GM21619 (cell line): ENCODE measurements around the gene CNIH3.

Experiments
- ATAC-seq: cut with Tn5 transposase; IDR thresholded peaks from one replicate; pipeline ENCODE4 v1.9.1; 2021; ENCODE audit not compliant: unreplicated experiment

Gene CNIH3

DNA sequence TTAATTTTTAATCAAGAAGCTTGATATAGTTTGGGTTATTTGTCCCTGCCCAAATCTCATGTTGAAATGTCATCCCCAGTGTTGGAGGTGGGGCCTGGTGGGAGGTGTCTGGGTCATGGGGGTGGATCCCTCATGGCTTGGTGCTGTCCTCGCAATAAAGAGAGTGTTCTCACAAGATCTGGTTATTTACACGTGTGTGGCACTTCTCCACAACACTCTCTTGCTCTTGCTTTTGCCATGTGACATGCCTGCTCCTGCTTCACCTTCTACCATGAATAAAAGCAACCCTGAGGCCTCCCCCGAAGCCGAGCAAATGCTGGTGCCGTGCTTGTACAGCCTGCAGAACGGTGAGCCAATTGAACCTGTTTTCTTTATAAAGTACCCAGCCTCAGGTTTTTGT is 2.6 kb upstream of the CNIH3 start:
- ATAC-seq: no peak

DNA sequence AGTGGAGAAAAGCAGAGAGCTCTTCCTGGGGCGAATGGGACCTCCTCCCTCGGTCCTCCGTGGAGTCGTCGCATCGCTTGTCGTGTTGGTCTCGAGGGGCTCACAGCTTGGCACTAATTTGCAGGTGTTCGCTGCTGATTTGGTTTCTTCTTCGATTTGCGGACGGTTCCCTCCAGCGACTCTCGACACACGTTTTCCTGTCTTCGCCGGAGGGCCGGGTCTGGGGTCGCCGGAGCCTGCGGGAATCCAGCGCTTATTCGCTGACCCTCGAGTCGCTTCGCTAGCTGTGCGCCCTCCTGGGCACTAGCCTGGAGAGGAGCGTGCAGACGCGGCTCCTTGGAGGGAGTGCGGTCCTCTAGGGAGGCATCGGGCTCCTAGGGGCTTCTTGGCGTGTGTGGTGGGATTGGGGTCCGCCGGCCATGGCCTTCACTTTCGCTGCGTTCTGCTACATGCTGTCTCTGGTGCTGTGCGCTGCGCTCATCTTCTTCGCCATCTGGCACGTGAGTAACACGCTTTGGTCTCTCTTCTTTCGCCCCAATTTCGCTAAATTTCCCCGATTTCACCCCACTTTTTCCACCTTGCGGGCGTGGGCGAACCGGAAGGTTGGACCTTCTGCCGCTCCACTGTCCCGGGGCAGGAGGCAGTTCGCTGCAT is 766 bp downstream of the CNIH3 start:
- ATAC-seq: no peak

DNA sequence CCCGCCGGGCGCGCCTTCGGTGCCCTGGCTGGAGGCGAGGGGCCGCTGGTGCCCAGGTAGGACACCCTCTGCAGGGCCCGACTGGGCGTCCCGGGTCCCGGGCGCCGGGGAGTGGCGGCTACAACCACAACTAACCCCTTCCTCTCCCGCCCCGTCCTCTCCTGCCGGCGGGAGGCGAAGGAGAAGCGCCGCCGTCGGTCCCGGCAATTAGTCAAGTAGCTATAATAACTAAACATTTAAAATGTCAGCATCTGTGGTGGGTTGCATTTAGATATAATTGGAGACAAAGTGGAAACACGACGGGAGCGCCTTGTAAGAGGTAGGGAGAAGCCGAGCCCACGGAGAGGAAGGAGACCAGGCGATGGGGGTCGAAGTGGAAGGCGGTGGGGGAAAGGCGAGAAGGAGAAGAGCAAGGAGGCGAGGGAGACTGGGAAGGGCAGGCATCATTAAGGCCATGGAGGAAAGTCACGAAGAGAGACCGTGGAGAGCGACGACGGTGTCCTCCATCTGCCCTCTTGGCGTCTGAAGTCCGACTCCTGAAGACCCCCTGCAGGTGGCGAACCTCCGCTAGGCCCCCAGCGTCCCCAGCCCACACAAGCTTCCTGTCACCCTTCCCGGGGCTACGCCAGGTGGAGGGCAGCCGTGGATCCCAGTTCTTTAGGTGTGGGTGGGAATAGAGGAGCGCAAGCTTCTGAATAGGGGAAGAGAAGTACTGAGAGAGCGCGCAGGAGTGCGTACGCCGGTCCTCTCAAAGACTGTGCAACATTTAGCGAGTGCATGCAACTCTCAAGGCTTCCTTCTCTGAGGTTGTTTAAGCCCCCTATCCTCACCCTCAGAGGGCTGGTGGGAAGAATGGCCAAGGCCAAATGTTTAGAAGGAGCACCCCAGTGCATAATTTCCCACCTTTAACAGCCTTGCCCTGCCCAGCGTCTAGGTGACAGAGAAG is 1.6 kb downstream of the CNIH3 start:
- no peak for ATAC-seq

DNA sequence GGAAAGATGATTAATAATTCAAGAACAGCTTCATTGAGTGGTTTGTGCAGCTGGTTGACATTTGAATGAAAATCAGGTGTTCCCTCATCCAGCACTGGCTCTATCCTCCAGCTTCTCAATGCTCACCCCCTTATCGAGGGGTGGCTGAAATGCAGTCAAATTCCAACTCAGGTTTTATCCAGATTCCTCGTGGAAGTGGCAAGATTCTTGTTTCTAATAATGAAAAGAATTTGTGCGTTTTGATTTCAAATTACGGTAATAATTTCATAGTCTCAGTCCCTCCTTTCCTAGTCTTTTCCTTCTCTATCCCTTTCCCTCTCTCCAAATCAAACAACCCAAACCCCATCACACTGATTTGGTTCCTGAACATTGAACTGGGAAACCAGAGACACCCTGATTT is 3.1 kb downstream of the CNIH3 start:
- ATAC-seq: no peak

DNA sequence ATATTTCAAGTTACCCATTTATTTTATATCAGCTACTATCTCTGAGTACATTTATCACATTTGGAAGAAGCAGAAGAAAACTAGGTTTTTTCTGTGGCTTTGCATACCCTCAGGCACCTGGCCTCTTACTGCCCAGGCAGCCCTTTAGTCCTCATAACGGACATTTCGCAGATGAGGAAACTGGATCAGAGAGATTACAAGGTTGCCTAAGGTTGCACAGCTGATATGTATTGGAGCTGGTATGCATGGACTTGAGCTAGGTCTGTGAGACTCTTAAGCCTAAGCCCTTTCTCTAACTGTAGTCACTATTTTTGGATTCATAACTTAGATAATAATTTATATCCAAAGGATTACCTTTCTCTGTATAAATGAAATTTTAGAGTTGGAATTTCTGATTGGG is 4.0 kb downstream of the CNIH3 start:
- no peak for ATAC-seq

DNA sequence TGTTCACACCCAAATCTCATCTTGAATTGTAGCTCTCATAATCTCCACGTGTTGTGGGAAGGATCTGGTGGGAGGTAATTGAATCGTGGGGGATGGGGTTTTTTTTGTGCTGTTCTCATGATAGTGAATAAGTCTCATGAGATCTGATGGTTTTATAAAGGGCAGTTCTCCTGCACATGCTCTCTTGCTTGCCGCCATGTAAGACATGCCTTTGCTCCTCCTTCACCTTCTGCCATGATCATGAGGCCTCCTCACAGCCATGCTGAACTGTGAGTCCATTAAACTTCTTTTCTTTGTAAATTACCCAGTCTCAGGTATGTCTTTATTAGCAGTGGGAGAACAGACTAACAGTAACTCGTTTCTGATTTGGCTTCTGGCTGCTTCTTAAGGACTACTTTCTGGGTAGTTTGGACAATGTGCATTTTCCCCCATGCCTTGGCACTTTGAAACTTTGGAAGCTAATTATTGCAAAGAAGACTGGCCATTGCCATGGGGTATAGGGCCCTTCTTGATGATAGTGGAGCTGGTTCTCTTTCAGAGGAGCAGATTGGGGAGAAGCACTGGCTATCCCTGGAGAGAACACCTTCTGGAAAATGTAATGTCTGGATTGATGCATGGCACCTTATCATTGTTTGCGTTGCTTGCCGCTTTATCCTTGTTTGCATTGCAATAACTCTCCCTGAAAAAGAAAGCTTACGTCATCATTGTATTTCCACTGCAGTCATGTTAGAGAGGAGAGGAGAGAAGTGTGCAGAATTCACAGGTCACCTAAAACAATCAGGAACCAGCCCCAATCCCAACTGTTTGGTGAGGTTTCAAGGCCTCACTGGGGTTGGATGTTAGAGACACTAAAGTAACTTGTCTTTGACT is 5.9 kb downstream of the CNIH3 start:
- no peak for ATAC-seq

DNA sequence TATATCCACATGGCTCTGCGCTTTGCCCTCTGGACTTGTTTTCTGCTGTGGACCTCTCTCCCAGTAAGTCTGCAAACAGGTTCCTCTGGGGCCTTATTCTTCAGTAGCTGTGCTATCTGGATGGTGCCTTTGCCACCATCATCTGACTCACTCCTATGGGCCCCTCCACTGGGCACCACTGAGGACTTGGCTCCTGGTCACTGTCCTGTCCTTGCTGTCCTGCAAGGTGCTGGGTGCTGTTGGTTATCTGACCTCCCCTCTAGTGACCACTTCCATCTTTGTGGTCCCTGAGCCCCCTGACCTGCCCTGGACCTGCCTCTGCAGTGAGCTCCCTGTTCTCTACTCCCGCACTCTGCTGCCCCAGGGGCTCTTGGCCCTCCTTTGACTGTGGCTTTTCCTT is 6.7 kb downstream of the CNIH3 start:
- no peak for ATAC-seq

DNA sequence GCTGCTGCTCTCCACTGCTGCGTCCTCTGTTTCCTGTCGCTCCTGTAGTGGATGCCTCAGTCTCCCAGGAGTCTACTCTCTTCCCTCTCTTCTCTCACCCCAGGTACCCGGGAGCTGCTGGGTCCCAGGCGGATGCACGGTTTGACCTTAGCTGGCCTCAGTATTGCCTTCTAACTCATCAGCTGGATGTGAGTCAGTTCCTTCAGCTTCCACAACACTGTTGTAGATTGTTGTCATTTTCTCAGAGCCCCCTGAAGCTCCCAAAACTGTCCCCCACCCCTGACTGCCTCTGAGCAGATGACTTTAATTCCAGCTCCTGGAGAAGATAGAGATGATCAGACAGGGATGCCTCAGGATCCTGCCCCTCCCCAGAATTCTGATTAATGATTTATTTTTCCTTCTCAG is 7.2 kb downstream of the CNIH3 start:
- no peak for ATAC-seq

DNA sequence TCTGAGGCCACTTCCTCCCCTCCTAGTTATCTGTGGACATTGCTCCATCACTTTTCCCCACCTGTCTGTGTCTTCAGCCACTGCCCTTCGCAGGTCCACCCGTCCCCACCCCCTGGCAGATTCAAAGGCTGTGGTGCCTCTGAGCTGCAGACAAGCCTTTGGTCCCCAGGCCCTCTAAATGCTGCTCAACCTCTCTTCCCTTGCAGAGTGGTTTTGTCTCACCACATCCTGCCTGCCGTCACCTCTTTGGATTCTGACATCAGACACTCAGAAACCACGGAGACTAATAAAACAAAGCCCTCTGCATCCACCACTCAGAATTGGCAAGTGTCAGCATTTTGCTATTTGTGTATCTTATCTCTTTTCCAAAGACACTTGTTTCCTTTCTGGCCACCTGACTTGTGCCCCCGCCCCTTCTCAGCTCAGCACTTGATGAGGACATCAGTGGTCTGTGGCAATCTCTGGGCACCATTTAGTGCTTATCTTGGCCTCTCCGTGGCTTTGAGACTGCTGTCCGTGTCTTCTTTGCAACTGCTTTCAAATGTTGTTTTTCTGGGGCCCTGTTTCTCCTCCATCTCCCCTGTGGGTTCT is 7.7 kb downstream of the CNIH3 start:
- peak; percentile 95 for ATAC-seq

DNA sequence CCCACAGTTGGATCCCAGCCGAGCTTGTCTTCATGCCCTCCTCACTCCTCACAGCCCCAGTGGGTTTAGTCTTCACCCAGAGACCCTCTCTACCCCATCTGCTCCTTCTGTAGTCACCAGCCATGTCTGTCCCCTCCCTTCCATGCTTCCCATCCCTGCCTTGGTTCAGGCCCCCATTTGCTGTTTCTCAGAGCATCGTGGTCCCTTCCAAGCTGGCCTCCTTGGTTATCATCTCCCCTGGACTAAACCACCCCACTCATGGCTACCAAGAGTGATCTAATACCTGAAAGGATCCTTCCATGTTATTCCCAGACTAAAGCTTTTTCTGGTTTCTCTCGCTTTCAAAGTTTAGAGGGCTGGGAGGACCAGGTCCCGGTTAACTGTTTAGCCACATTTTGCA is 8.3 kb downstream of the CNIH3 start:
- no peak for ATAC-seq

DNA sequence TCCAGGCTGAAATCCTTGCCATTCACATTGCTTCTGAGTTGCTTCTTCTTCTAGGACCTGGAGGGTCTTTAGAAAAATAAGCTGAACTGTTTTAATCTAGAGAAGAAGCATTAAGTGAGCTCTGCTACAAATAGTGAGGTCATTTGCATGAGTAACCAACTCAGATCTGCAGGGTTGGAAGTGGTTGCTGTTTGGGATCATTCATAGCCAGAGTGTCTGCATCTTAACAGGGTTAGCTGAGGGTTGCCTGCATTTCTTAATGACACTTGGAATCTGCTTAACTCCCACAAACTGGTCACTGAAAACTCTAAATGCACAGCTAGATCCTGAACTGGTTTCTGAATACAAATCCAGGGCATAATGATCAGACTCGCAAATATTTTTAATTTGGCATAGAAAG is 9.9 kb downstream of the CNIH3 start:
- no peak for ATAC-seq

DNA sequence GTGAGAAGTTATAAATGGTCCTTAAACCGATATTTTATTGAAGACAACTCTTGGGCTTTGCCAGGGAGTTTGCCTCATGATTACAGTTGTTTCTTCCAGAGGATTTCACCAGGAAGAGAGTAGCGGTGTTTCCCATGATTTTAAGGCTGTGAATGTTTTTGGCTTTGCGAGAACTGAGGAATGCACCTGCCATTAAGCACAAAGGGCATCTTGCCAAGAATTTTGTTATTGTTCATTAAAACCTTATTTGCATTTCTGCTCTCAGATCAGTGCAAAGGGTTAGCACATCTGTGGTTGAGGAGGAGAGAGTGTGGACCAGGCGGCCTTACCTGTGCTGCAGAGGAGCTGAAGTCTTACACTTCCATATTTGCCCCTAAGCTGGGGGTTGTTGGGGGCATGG is 13.8 kb downstream of the CNIH3 start:
- no peak for ATAC-seq

DNA sequence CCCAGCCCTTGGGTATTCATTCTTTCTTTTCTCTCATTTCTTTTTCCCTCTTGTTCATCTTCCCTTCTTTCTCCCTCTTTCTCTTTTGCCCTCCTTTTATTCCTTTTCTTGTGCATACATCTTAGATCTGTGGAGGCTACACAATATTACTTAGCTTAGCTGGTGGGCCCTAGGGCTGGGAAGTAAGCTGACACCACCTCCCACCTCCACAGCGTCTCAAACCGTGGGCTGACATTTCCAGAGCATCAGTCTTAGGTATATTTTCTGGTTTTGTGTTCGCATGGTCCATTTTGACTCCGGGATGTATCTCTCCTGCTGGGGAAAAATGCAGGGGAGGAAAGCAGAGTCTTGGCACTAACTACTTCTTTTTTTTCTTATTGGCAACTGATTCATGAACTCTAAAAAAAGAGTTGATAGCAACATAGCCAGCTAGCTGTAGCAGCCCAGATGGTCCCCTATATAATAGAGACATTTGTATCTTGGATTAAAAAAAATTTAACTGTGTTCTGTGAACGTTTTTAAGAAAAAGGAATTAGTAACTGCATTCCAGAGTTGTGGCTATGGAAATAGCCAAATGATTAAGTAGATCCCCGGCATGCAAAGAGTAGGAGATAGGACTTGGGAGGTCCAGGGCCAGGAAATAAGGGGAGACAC is 15.5 kb downstream of the CNIH3 start:
- no peak for ATAC-seq

DNA sequence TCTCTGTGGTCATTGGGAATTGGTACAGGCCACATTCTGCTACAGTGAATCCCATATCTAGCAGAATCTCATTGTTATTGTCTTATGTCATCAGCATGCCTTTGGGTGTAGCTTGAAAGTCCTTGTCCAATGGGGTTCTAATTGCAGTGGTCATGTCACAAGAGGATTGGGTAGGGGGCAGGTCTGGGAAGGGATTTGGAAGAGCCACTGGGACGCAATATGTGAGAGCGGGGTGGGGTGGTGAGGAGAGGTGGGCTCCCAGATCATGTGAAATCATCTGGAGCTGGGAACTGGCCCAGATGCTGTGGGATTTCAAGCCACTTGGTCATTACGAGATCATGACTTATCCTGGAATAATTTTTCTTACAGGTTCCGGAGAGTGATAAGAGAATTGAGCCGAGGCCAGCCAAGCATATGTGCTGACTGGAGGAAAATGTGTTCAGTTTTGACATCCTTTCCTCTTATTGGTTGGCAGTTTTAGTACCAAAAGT is 16.3 kb downstream of the CNIH3 start:
- no peak for ATAC-seq

DNA sequence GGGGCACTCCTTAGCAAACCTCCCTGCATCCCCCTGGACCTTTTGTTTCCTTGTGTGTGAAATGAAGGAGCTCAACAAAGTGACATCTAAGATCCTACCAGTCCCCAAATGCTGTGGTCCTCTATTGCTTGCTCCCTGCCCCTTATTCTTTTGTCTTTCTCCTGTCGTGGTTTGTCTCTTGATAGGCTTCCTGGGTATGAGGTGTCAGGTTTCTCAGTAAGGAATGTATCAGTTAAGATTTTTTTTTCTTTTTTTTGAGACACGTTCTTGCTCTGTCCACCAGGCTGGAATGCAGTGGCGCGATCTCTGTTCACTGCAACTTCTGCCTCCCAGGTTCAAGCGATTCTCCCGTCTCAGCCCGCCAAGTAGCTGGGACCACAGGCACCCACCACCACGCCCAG is 16.8 kb downstream of the CNIH3 start:
- ATAC-seq: no peak

DNA sequence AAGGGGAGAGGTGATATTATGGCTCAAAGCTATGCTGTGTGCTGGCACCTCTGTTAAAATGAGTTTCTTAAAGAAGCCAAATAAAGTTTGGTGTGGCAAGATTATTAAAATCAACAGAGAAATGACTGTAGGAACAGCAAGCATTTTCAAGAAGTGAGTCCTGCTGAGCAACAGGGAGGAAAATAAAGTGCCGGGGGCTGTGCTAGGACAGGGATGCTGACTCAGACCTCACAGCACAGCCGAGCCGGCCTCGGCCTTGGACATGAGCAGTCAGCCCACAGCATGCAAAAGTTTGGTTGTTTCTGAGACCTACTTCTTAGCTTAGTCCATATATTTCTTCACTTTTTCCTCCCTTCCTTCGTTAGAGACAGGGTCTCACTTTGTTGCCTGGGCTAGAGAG is 19.2 kb downstream of the CNIH3 start:
- no peak for ATAC-seq

DNA sequence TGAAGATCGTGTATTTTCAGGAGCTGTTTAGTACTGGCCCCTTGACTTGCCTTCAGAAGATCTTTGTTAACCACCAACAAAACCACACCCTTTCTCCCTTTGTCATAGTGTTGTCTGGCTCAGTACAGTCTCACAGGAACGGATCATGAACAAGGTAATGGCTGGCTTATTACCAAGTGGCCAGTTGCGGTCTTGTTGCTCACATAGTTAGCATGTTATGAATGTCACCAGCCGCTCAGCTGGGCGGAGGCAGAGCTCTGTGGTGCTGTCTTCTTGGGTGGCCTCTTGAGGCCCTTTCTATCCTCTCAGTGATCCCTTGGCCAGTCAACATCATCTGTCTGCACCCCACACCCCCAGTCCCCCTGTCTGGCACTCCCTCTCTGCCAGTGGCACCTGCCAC is 21.4 kb downstream of the CNIH3 start:
- no peak for ATAC-seq

DNA sequence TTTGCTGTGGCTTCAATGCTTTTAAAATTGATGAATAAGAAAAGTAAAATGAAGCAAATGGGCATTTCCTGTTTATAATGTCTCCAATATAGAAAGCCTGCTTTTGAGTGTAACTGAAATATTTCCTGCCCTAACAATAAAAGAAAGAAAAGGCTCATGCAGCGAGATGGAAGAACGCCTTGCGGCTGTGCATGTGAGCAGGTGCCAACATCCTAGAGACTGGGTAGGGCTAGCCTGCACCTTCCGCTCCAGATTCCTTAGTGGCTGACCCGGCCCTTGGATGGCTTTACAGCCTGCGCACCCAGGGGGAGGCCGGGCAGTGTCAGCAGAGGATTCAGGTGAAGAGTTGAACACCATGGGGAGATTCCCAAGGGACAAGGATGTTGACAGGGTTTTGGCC is 21.8 kb downstream of the CNIH3 start:
- no peak for ATAC-seq

DNA sequence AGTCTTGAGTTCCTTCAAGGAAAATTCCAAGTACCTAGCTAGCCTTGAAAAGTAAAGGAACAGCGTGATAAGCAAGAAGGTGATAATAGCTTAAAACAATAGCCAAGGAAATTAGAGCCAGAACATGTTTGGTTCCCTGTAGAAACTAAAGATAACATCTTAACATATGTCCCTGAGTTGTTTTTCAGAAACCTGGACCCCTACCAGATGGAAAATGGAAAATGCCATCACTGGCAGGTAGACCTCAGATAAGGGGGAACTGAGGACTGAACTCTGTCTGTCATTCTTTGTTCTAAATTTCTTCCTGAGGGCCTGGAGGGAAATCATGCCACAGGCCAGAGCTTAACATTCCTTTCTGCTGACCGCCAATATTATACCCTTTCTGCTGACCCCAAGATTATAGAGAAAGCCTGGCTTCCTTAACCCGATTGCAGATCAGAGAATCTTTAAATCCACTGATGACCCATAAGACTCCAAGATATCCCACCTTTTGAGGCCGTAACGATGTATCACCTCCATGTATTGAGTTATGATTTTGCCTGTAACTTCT is 23.4 kb downstream of the CNIH3 start:
- no peak for ATAC-seq

DNA sequence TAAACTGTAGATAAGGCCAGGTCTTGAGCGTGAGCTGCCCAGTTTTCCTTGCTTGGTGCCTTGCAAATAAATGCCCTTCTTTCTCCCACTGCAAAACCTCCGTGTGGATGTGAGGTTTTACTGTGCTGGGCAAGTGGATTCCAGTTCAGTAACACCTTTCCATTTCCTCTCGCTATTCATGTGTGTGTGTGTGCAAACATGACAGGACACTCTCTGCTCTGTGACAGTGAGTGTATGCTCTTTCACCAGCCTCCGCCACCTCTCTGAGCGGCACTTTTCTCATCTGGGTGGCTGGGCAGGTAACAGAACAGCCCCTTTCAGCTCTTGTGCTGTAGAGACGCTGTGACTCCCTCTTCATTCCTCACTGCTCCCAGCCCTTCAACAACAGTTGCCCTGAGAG is 23.9 kb downstream of the CNIH3 start:
- no peak for ATAC-seq
